Posterior cingulate gyrus (tissue), 11 donors: Measurements from ENCODE around the gene MYO5A.
"Not testable (repeated sequence)": the region's sequence is repeated elsewhere in the genome, so short reads cannot be mapped to it uniquely, and the experiment has no call there.

ENCODE experiments used
- DNase-seq, 10 donors: peaks; one replicate each; pipeline versions ENCODE4 v3.0.0 to v3.0.0-alpha.2; 2020 to 2021; ENCODE audit warnings: mixed read lengths in 3 of 10
- intact Hi-C: fragments of 100-400 bp; cut with DNase I; formaldehyde crosslinking; loops from one replicate; pipeline ENCODE4 v1.15.1; 2023

Gene MYO5A

GRCh38 chr15:52528564-52529340, at the start of gene MYO5A:
MYO5A (minus strand) TSS chr15:52528880; CDS start chr15:52528806, 74 bp downstream.
- intact Hi-C loops = loop anchor here (1.0 to 5.0 kb wide), 3 partner anchors 39 to 197 kb away; partner anchors contain the start of genes ARPP19 and ATOSA

GRCh38 chr15:52576692-52577091, 48.0 kb upstream of the MYO5A start:
- no peak for DNase-seq
- intact Hi-C loops = no loop called here

More at GRCh38 chr15:52528564-52529340, at the start of gene MYO5A:
- peak; percentile 74 to 97 (median 77) for DNase-seq

- DNase-seq, intact Hi-C loops: not testable (repeated sequence)
Observed at GRCh38 chr15:52575573-52575972, 46.9 kb upstream of the MYO5A start.

GRCh38 chr15:52575072-52575471, 46.4 kb upstream of the MYO5A start:
- intact Hi-C loops = no loop called here
- no peak for DNase-seq

- intact Hi-C loops, DNase-seq: not testable (repeated sequence)
Observed at GRCh38 chr15:52574623-52575022, 45.9 kb upstream of the MYO5A start.

- intact Hi-C loops = loop anchor here (1.0 to 5.0 kb wide), 4 partner anchors 42 to 312 kb away; partner anchors contain the start of genes ATOSA and MYO5A
- DNase-seq = peak; percentile 79 to 98 (median 88)
Observed at GRCh38 chr15:52568601-52569585, 40.2 kb upstream of the MYO5A start, which contains the start of gene ARPP19. ARPP19 (minus strand) TSS chr15:52569030; CDS start chr15:52568892, 138 bp downstream.

GRCh38 chr15:52567871-52568600, 39.4 kb upstream of the MYO5A start:
- intact Hi-C loops = loop anchor here (1.0 to 5.0 kb wide), 4 partner anchors 41 to 311 kb away; partner anchors contain the start of genes ATOSA and MYO5A
- peak in 2 of 10 donors; percentile 78 to 80 for DNase-seq

- DNase-seq = no peak
- intact Hi-C loops = loop anchor here (5.0 kb wide), 2 partner anchors 40 to 310 kb away; partner anchors contain the start of gene MYO5A
Observed at GRCh38 chr15:52566889-52567288, 38.2 kb upstream of the MYO5A start.

- DNase-seq = peak in 1 of 10 donors; percentile 41
- intact Hi-C loops = loop anchor here (5.0 kb wide), 2 partner anchors 38 to 308 kb away; partner anchors contain the start of gene MYO5A
Observed at GRCh38 chr15:52565417-52566358, 37.0 kb upstream of the MYO5A start.

- no peak for DNase-seq
- intact Hi-C loops = no loop called here
Observed at GRCh38 chr15:52563501-52564060, 34.9 kb upstream of the MYO5A start.

GRCh38 chr15:52559575-52559974, 30.9 kb upstream of the MYO5A start:
- intact Hi-C loops = no loop called here

GRCh38 chr15:52559022-52559421, 30.3 kb upstream of the MYO5A start:
- intact Hi-C loops = no loop called here
- no peak for DNase-seq

More at GRCh38 chr15:52559575-52559974, 30.9 kb upstream of the MYO5A start:
- peak in 5 of 10 donors; percentile 22 to 87 (median 45) for DNase-seq

GRCh38 chr15:52558196-52558595, 29.5 kb upstream of the MYO5A start:
- no peak for DNase-seq
- intact Hi-C loops = no loop called here

GRCh38 chr15:52557274-52557641, 28.6 kb upstream of the MYO5A start:
- no peak for DNase-seq
- intact Hi-C loops = no loop called here

GRCh38 chr15:52556524-52557273, 28.0 kb upstream of the MYO5A start:
- intact Hi-C loops = no loop called here

GRCh38 chr15:52552303-52552702, 23.6 kb upstream of the MYO5A start:
- no peak for DNase-seq
- intact Hi-C loops = no loop called here

More at GRCh38 chr15:52556524-52557273, 28.0 kb upstream of the MYO5A start:
- DNase-seq = no peak

- intact Hi-C loops = no loop called here
- DNase-seq = no peak
Observed at GRCh38 chr15:52551762-52552161, 23.1 kb upstream of the MYO5A start.

- DNase-seq, intact Hi-C loops: not testable (repeated sequence)
Observed at GRCh38 chr15:52551186-52551585, 22.5 kb upstream of the MYO5A start.
